SK-N-DZ (cell line): ENCODE data around the gene PIK3C2G.
"Not testable (repeated sequence)": the region's sequence is repeated elsewhere in the genome, so short reads cannot be mapped to it uniquely, and the experiment has no call there.

Experiments
- DNase-seq: peaks from one replicate; pipeline ENCODE4 v3.0.0-alpha.2; 2015; ENCODE audit warnings: low spot score

PIK3C2G gene

DNA sequence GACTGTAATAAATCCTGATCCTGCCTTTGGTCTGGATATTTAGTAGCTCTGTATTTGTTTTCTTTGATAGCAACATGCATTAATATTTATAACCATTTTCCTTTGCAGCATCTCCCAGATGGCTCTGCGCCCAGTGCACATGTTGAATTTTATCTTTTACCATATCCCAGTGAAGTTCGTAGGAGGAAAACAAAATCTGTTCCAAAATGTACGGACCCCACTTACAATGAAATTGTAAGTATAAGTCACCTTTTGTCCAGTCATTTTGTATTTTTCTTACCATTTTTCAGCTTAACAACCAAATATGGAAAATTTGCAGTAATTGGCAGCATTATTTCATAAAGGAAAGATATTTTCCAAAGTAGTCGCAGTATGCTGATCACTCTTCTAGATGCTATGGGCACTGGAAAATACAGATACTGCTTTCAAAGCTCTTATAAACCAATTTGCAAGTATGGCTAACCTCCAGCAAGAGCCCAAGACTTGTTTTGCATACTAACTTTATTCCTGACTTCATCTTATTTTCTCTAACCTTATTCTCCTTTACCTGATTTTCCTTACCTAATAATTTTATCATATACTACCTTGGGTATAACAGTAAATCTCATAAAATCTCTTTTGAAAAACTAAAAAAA is 379.1 kb downstream of the PIK3C2G start:
- no peak for DNase-seq

DNA sequence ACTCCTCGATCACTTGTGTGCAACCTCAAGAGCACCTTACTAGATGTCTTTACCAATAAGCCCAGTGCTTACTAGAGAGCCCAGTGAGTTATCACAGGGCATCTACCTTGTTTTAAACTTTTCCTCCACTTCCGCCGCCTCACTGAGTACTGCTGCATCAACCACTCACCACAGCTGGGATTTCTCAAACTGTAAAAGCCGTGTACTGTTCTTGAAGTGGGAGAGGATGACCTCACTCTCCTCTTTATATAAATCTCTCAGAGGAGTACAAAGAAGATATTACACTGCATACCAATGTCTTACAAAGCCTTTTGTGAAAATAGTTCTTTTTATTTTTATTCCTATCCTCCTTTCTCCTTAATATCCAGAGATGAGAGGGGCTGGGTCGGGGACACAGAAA is 382.4 kb downstream of the PIK3C2G start:
- DNase-seq: no peak

- DNase-seq: no peak
Observed at GRCh38 chr12:18644564-18644963, 383.2 kb downstream of the PIK3C2G start.

- DNase-seq: no peak
Observed at GRCh38 chr12:18646286-18646890, 385.1 kb downstream of the PIK3C2G start.

DNA sequence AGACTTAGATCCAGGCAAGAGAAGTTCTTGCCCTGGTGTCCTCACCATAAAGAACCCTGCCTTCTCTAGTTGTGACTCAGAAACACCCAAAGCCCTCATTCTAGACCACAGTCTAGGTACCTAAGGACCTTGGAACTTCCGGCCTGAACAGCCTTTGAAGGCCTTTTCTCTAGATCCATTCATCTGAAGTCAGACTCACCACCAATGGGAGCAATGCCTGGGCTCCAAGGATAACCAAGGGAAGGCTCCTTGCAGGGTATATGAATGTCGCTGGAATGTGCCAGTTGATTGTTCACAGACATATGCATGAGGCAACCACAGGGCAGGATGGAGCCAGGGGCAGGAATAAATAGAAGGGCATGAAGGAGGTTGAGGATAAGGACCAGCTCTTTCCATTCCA is 390.2 kb downstream of the PIK3C2G start:
- no peak for DNase-seq

DNA sequence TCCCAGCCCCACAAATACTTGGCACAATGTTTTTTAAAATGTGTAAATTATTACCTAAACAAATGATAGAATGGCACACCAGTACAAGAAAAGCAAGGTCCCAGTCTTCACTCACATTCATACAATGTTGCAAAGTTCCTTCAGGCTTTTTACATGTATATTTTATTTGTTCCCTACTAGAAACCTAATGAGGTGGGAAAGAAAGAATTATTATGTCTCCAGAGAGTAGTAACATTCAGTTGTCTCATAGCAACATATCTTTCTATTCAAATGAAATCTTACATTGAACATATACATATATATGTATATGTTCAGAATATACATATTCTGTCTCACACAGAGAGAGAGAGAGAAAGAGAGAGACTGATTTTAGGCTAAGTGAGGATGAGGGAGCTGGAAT is 391.3 kb downstream of the PIK3C2G start:
- no peak for DNase-seq

- DNase-seq: no peak
Observed at GRCh38 chr12:18653465-18653864, 392.1 kb downstream of the PIK3C2G start.

GRCh38 chr12:18655351-18655750 is 394.0 kb downstream of the PIK3C2G start:
- DNase-seq: no peak

DNA sequence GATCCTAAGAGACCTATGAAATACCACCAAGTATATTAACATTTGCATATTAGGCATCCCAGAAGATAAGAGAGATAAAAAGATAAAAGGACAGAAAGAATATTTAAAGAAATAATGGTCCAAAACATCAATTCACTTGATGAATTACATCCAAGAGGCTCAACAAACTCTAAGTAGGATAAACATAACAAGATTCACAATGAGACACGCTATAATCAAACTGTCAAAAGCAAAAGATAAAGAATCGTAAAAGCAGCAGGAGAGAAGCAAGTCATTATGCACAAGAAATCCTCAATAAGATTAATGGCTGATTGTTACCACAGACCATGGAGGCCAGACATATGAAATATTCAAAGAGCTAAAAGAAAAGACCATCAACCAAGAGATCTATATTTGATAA is 396.9 kb downstream of the PIK3C2G start:
- no peak for DNase-seq

GRCh38 chr12:18658829-18659228 is 397.5 kb downstream of the PIK3C2G start:
- DNase-seq: no peak

GRCh38 chr12:18676141-18676540 is 414.8 kb downstream of the PIK3C2G start:
- DNase-seq: no peak

DNA sequence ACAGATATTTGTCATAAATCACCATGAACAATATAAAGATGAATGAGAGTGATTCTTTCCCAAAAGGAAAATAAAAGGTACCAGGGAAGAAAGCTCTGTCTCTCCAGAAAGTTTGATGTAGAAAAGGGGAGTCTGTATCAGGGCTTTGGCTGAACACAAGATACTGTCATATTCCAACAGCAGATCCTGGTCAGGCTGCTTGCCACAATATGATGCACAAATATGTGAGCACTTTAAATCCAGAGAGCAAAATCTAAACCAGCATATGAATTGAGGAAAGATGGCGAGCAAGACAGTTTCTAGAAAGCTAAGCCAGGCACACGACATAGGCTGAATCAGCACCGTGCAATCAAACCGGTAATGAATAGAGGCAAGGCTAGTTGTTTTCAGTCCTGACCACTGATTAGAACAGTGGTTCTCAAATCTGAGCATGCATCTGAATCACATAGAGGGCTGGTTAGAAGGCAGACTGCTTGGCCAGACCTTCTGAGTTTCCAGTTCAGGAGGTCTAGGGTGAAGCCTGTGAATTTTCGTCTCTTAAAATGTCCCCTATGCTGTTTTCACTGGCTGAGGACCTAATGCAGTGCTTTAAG is 415.8 kb downstream of the PIK3C2G start:
- no peak for DNase-seq

DNA sequence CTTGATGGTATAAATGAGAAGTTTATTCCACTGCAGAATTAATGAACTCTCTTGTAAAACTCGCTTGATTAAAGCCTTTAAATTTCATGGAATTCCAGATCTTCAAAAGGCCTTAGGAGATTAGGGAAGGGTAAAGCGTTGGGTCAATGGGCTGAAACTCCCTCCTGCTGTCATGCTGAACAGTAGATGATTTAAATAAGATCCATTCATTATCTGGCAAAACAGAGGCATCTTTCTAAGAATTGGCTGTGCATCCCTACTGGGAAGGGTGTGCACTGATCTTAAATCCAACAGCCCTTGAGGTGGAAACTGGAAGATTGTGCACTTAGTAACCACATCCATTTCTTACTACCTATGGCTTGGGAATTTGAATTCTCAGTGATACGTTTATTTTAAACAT is 420.5 kb downstream of the PIK3C2G start:
- no peak for DNase-seq

DNA sequence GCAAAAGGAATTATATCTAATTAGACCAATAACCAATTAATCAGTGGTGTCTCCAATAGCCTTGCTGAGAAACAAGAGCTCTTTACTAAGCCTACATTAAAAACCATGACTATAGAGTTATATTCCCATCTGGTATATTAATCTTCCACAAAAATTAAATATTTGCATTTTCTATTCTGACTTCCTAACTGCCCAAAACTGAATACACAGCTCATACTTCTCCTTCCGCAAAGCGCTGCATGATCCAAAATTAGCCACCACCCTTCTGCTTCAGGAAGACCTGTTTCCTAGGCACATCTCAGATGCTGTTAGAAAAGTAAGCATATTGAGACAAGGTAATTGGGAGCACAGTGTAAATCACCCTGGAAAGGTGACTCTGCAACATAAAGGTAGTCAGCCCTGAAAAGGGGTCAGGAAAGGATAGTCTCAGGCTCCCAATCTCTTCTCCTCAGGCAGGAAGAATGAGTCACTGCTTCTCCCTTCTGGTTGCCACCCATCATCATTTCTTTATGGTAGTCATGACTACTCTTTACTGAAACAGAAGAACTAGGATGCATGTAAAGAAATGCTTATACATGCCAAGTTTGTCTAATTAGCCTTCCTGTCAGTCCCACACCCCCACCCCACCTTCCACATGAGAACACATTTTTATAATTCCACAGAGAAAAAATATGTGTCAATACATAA is 422.2 kb downstream of the PIK3C2G start:
- DNase-seq: no peak

DNA sequence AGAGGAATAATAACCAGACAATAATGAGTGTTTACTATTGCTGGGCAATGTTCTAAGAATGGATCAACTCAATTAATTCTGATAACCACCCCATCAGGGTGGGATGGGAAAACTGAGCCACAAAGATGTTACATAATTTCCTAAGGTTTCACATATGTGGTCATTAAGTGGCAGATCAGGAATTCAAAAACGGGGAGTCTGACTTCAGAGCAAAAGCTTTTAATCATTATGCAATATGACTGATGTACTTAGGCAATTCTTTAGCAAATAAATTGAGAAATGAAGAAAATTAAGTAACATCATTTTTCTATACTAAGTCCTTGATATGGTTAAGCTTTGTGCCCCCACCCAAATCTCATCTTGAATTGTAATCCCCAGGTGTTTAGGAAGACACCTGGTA is 423.1 kb downstream of the PIK3C2G start:
- DNase-seq: no peak

GRCh38 chr12:18689771-18690170 is 428.5 kb downstream of the PIK3C2G start:
- no peak for DNase-seq

DNA sequence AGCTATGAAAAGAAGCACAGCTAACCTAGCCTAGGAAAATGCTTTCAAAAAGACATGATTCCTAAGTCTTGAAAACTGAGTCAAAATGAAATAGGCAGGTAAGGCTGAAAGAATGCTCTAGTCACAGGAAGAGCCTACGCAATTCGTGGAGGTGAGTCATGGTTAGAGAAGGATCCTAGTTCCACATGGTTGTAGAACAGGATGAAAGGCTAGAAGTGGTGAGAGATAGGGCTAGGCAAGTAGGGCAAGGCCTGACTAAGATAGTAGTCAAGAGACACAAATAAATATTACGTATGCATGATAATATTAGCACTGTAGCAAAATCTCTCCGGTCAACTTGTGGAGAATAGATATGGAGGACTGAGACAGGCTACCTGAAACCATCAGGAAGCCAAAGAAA is 429.3 kb downstream of the PIK3C2G start:
- DNase-seq: no peak

DNA sequence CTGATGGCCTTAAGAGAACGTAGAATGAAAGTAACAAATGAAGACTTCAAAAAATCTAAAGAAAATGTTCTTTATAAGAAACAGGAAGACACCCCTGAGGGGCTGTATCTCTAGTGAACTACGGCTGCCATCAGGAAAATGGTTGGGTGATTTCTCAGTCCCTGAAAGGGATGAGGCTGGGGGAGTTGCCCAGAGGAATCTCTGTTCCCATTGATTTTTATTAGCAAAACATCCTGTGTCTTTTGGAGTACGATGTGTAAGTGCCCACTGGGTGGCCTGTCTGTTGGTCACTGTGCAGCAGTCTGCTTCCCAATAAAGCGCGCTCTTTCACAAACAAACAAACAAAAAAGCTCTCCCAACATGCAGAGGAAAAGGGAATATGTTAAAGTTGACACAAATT is 432.7 kb downstream of the PIK3C2G start:
- not testable (repeated sequence) for DNase-seq

DNA sequence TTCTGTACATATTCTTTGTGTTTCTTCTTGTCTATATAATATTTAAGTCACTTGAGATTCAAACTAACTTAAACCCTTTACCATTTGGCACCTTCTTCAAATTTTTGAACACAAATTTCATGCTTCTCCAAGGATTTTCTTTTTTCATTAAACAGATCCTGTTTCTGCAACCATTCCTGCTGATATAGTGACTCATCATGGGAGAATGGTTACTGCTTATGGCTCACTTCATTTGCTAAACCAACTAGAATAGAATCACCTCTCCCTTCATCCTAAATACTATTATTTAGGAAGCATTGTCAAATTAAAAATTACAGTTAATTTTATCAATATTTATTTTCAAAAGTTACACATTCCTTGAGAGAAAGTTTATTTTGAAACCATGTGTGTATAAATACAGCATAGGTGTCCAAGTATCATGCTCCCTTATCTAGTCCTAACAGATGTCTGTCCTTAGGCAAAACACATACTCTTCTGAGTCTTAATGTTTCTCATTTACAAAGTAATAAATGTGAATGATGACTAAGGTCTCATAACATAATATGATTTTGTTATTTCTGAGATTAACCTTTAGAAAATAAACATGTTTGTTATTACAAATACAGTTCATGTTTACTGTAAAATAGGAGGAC is 435.8 kb downstream of the PIK3C2G start:
- DNase-seq: no peak
